NB4 (cell line): ENCODE results near the gene MPV17.

ENCODE experiments used
- CTCF ChIP-seq: IDR thresholded peaks from one replicate; pipeline ENCODE4 v1.5.1; 2012; ENCODE audit warnings: low read depth, low read length
- POLR2A ChIP-seq: IDR thresholded peaks from 2 replicates; pipeline ENCODE4 v1.6.1; 2011; ENCODE audit warnings: mild to moderate bottlenecking; ENCODE audit not compliant: insufficient read length; ENCODE audit errors: extremely low read depth

GRCh38 chr2:27306573-27307286, 16.2 kb downstream of the MPV17 start:
- TF ChIP-seq CTCF (no peak), POLR2A (no peak)
